T-helper 2 cell treated with Interferon-gamma antibody and Interleukin-4, amounts not matched to agents 100 ng/mL and 5 ng/mL, for 36 hours (primary cell): ENCODE results near the gene SARS1. TPM values are rescaled to one million over a fixed set of nuclear protein-coding genes. Genes with fewer than 3 reads are reported as not detected.

Experiments
- intact Hi-C: fragments of 100-400 bp; cut with micrococcal nuclease; formaldehyde crosslinking; loops from one replicate; pipeline ENCODE4 v1.15.1; 2023
- total RNA-seq: library from RNA; stranded (reverse); gene quantifications from 2 replicates; pipeline ENCODE4 v1.2.3, GENCODE V29; 2022

Gene SARS1
- total RNA-seq, 1 donor from 2014 or later, result 117 TPM

DNA sequence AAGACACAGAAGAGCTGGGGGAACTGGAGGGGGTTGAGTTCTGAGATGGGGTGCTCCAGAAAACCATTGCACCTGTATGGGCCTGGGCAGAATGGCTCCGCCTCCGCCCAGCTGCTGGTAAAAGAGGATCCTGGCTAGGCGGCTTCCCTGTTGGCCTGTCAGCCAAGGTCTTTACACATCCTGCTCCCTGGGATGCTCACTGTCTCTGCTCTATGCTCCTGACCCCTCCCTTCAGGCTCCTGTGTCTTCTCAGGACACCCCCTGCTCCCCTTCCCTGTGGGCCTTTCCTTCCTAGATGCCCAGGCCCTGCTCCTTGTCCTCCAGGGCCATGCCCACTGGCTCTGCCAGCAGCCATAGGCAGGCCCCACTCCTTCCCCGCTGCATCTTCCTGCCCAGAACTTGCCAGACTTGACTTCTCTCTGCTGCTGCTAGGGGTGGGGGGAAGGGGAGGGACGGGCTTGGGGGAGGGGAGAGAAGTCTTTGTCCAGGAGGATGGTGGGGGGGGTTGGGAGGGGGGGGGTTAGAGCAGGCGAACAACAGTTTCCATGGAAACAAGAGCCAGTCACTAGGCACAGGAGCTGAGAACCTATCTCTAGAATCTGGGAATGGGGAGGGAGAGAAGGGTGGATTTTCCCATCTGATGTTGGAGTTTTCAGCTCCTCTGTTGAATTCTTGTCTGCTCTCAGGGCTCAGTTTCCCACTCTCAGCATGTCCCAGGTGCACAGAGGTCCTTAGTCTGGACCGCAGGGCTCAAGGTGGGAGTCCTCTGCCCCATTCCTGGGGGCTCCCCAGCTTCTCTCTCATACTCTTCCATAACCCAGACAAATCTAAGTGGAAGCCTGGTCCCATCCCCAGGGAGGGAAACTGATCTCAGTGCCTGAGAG is 46.2 kb downstream of the SARS1 start:
- intact Hi-C loops, result loop anchor here (5.0 kb wide), 1 partner anchor 232 kb away; the partner anchor contains the start of gene CYB561D1

DNA sequence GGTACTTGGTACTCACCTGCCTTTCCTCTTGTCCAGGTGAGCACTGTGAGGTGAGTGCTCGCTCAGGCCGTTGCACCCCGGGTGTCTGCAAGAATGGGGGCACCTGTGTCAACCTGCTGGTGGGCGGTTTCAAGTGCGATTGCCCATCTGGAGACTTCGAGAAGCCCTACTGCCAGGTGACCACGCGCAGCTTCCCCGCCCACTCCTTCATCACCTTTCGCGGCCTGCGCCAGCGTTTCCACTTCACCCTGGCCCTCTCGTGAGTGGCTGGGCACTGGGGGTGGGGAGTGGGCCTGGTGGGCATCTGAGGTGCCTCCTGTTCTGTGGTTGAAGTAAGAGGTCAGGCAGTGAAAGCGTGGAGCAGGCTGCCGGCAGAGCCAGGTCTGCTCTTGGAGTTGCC is 47.3 kb downstream of the SARS1 start:
- intact Hi-C loops, result loop anchor here (5.0 kb wide), 1 partner anchor 231 kb away; the partner anchor contains the start of gene CYB561D1

DNA sequence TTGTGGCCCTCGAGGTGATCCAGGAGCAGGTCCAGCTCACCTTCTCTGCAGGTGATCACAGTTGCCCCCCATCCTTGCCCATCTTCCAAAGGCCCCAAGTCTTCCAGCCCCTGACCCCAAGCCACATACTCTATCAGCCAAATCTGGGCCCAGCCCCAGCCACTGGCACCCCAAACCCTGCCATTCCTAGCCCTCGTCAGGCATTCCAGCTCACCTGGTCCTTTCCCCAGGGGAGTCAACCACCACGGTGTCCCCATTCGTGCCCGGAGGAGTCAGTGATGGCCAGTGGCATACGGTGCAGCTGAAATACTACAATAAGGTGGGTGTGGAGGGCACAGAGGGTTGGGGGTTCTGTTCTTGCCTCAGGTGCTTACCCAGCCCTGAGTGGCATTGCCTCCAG is 47.9 kb downstream of the SARS1 start:
- intact Hi-C loops, result loop anchor here (5.0 kb wide), 1 partner anchor 231 kb away; the partner anchor contains the start of gene CYB561D1

DNA sequence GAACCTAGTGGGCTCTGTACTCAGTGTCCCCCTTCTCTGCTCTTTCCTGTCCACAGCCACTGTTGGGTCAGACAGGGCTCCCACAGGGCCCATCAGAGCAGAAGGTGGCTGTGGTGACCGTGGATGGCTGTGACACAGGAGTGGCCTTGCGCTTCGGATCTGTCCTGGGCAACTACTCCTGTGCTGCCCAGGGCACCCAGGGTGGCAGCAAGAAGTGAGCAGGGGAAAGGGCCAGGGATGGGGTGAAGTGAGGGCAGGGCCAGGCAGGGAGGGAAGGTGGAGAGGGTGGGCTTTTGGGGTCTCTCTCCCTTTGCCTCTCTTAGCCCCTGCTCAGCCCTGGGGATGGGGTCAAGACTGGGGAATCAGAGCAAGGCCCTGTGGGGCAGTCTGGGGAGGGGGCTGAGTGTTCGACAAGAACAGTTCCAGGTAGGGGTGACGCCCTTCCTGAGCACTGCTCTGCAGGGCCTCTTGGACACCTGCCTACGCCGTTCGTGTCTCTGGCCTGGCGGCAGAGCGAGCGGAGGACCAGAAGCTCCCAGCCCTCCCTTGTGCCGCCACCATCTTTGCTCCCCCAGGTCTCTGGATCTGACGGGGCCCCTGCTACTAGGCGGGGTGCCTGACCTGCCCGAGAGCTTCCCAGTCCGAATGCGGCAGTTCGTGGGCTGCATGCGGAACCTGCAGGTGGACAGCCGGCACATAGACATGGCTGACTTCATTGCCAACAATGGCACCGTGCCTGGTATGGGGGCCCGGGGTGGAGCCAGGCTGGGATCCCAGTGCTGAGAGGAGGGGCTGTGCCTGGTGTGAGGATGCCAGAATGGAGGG is 48.7 kb downstream of the SARS1 start:
- intact Hi-C loops, result loop anchor here (1.0 to 5.0 kb wide), 3 partner anchors 137 to 270 kb away; partner anchors contain the start of gene CYB561D1

DNA sequence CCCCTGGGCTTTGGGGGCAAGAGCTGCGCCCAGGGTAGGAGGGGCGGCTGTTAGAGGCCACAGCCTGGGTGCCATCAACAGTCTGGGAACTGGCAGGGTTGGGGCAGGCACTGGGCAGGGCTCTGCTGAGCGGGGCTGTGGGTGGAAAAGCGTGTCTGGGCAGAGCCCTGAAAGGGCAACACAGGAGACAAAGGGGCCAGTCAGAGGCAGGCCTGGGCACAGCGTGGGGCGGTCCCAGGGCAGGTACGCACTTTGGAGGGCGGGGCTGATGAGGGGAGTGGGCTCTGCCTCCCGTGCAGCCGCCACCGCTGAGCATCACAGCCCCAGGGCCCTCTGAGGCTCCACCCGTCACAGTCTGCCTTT is 49.5 kb downstream of the SARS1 start:
- intact Hi-C loops, result loop anchor here (1.0 to 5.0 kb wide), 3 partner anchors 136 to 269 kb away; partner anchors contain the start of gene CYB561D1

DNA sequence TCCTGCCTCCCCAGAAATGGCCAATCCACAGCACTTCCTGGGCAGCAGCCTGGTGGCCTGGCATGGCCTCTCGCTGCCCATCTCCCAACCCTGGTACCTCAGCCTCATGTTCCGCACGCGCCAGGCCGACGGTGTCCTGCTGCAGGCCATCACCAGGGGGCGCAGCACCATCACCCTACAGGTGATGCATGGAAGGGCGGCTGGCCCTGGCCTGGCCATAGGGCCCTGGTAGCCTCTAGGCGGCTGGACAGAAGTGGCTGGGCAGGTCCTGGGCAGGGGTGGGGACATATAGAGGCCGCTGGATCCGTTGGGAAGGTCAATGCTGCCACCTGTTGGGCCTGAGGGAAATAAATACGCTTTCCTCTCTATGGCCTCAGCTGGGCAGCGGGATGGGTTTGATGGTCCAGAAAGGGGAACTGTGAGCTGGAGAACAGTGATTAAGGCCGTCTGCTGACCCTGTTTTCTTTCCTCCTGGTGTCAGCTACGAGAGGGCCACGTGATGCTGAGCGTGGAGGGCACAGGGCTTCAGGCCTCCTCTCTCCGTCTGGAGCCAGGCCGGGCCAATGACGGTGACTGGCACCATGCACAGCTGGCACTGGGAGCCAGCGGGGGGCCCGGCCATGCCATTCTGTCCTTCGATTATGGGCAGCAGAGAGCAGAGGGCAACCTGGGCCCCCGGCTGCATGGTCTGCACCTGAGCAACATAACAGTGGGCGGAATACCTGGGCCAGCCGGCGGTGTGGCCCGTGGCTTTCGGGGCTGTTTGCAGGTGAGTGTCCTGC is 50.1 kb downstream of the SARS1 start:
- intact Hi-C loops, result loop anchor here (1.0 to 5.0 kb wide), 3 partner anchors 136 to 269 kb away; partner anchors contain the start of gene CYB561D1

DNA sequence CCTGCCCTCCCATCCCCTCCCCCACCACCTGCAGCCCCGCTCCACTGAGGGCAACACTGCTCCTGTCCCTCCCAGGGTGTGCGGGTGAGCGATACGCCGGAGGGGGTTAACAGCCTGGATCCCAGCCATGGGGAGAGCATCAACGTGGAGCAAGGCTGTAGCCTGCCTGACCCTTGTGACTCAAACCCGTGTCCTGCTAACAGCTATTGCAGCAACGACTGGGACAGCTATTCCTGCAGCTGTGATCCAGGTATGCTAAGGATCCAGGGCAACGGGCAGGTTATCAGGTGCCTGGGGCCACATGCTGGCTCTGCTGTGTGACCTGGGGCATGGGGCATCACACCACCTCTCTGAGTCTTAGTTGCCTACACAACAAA is 50.6 kb downstream of the SARS1 start:
- intact Hi-C loops, result loop anchor here (5.0 kb wide), 1 partner anchor 228 kb away; the partner anchor contains the start of gene CYB561D1

DNA sequence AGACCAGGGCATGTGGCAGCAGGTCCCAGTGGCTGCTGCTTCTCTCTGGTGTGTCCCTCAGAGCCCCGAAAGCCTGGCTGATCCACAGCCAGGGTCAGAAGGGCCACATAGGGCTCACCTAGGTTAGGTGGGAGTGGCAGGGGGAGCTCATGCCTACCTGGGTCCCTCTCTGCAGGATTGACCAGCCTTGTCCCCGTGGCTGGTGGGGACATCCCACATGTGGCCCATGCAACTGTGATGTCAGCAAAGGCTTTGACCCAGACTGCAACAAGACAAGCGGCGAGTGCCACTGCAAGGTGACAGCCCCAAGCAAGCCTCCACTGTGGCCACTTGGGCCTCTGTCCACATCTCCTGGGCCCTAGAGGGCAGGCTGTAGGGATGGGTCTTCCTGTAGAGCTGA is 51.3 kb downstream of the SARS1 start:
- intact Hi-C loops, result no loop called here

DNA sequence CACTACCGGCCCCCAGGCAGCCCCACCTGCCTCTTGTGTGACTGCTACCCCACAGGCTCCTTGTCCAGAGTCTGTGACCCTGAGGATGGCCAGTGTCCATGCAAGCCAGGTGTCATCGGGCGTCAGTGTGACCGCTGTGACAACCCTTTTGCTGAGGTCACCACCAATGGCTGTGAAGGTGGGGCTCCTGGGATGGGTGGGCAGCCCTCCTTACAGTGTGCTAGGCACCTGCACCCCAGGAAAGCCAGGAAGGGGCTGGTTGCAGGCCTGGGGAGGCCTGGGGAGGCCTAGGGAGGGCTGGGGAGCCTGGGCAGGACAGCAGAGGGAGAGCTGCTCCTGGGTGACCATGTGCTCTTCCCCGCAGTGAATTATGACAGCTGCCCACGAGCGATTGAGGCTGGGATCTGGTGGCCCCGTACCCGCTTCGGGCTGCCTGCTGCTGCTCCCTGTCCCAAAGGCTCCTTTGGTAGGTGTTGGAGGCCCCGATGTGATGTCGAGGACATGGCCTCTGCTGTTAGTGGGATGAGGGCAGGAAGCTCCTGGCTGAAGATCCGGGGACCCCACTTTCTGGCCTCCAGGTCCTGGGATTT is 52.1 kb downstream of the SARS1 start:
- intact Hi-C loops, result no loop called here

DNA sequence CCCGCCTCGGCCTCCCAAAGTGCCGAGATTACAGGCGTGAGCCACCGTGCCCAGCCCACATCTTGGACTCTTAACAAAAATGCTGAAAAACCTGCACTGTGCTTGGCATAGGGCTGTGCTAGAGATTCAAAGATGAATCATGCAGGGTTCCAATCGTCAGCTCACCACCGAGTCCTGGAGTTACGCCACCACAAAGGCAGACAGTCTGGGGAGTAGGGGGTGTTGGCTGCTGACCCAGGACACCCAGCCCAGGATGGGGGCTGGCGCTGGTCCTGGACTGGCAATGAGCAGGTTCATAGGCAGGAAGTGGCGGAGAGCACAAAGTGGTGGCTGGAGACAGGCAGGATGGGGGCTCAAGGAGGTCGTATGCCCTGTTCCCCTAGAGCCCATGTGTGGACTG is 53.2 kb downstream of the SARS1 start:
- intact Hi-C loops, result no loop called here

DNA sequence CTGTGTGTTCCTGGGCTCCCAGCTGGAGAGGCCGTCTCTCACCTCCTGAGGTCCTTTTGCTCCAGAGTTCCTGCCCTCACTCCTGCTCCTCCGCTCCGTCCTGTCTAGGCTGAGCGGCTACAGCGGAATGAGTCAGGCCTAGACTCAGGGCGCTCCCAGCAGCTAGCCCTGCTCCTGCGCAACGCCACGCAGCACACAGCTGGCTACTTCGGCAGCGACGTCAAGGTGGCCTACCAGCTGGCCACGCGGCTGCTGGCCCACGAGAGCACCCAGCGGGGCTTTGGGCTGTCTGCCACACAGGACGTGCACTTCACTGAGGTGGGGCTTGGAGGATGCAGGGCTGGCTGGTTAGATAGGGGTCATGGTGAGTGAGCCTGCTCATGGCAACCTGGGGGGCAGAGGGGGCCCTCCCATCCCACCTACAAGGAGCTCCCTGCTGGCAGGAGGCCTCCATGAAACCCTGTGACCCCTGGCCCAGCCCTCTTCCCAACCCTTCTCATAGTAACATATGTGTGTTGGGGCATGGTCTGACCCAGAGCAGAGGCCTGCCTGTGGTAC is 54.1 kb downstream of the SARS1 start:
- intact Hi-C loops, result no loop called here

DNA sequence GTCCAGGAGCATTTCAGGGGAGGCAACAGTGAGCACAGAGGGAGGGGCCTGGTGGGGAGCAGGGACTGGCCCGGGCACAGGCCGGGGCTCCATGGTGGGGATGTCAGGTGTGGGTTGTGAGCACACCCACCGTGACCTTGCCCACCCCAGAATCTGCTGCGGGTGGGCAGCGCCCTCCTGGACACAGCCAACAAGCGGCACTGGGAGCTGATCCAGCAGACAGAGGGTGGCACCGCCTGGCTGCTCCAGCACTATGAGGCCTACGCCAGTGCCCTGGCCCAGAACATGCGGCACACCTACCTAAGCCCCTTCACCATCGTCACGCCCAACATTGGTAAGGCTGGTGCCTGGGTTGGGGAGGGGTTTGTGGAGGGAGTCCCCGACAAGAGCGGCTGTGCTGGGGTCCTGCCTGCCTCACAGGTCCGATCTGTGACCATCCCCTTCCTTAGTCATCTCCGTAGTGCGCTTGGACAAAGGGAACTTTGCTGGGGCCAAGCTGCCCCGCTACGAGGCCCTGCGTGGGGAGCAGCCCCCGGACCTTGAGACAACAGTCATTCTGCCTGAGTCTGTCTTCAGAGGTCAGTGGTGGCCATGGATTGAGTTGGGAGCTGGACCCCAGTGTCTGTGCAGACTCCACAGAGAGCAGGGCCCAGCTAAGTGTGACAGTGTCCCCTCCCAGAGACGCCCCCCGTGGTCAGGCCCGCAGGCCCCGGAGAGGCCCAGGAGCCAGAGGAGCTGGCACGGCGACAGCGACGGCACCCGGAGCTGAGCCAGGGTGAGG is 54.9 kb downstream of the SARS1 start:
- intact Hi-C loops, result no loop called here

DNA sequence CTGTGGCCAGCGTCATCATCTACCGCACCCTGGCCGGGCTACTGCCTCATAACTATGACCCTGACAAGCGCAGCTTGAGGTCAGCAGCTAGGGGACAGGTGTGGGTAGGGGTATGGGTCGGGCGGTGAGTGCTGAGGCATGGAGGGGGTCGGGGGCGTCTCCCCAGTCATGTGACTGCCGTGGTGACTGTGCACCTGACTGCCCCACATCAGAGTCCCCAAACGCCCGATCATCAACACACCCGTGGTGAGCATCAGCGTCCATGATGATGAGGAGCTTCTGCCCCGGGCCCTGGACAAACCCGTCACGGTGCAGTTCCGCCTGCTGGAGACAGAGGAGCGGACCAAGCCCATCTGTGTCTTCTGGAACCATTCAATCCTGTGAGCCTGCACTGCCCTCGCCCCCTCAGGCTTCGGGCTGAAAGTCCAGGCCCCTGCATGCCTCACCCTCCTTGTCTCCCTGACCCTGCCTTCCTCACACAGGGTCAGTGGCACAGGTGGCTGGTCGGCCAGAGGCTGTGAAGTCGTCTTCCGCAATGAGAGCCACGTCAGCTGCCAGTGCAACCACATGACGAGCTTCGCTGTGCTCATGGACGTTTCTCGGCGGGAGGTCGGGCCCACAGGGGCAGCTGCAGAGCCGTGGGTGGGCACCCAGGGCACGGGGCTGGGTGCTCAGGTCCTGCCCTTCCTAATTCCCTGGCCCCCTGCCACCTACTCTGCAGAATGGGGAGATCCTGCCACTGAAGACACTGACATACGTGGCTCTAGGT is 55.7 kb downstream of the SARS1 start:
- intact Hi-C loops, result no loop called here

DNA sequence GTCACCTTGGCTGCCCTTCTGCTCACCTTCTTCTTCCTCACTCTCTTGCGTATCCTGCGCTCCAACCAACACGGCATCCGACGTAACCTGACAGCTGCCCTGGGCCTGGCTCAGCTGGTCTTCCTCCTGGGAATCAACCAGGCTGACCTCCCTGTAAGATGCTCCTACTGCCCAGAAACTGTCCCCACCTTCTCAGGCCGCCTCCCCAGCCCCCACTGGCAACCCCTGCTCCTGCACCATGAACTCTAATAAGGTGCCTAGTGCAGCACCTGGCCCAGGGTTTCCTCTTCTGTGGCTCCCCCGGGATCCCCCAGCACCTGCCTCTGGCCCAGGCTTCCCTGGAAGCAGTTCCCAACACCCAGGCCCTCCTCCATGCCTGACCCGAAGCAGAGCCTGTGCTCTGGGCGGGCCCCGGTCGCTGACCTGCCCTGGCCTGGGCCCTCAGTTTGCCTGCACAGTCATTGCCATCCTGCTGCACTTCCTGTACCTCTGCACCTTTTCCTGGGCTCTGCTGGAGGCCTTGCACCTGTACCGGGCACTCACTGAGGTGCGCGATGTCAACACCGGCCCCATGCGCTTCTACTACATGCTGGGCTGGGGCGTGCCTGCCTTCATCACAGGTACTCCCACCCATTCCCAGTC is 56.4 kb downstream of the SARS1 start:
- intact Hi-C loops, result no loop called here

DNA sequence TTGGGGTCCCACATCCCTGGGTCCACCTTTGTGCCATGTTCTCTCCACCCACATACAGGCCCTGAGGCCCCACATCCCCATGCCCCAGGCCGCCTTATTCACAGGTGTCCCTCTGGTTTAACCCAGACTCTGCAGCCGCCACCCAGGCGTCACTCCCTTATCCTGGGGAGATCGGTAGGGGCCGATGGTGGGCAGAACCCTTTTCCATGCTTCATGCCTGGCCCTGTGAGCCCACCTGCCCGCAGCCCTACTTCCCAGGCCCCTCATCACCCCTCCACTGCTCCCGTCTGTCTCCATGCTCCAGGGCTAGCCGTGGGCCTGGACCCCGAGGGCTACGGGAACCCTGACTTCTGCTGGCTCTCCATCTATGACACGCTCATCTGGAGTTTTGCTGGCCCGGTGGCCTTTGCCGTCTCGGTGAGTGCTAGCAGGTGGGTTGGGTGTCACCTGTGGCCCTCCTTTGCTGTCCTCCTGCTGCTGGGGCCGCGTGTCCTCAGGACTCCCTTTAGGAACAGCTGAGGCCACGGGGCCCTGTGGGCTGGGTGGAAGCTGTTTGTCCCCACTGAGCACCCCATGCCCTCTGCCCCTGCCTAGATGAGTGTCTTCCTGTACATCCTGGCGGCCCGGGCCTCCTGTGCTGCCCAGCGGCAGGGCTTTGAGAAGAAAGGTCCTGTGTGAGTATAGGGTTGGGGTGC is 57.1 kb downstream of the SARS1 start:
- intact Hi-C loops, result no loop called here

DNA sequence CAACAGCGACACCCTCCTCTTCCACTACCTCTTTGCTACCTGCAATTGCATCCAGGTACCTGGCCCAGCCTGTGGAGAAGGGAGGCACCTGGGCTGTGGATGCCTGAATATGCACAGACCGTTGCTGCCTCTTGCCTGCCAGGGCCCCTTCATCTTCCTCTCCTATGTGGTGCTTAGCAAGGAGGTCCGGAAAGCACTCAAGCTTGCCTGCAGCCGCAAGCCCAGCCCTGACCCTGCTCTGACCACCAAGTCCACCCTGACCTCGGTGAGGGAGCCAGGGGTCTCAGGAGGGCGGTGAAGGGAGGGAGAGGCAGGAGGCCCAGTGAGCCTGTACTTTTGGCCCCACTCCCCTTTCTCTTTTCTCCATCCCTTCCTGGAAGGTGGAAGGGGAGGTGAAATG is 57.7 kb downstream of the SARS1 start:
- intact Hi-C loops, result no loop called here

DNA sequence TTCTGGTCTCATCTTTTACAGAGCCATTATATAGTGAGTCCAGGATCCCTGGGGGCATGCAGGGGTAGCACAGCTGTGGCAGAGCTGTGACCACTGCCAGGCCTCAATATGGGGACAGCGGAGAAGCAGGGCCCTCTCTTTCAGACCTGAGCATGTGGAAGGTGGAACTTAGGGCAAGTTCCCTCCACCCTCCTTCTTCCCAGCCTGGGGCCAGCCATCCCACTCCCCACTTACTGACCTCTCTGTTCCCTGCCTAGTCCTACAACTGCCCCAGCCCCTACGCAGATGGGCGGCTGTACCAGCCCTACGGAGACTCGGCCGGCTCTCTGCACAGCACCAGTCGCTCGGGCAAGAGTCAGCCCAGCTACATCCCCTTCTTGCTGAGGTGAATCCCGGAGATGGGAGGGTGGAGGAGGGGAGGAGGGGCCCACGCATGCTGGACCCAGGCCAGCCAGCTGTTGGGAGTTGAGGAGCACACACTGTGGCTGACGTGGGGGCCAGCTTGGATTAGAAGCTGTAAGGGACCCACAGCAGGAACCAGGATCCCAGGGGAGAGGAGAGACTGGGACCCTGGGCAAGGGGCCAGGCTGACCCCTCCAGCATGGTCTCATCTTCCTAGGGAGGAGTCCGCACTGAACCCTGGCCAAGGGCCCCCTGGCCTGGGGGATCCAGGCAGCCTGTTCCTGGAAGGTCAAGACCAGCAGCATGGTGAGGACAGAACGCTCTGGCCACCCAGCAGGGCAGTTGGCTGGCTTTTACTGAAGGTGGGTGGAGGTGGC is 58.5 kb downstream of the SARS1 start:
- intact Hi-C loops, result no loop called here
